ENCODE results near the gene MELTF. TPM values are rescaled to one million over a fixed set of nuclear protein-coding genes. Genes with fewer than 3 reads are reported as not detected.

The MELTF gene
- total and polyA plus RNA-seq, 2 experiments from 2014 or later, result 74.0 to 121 TPM

DNA sequence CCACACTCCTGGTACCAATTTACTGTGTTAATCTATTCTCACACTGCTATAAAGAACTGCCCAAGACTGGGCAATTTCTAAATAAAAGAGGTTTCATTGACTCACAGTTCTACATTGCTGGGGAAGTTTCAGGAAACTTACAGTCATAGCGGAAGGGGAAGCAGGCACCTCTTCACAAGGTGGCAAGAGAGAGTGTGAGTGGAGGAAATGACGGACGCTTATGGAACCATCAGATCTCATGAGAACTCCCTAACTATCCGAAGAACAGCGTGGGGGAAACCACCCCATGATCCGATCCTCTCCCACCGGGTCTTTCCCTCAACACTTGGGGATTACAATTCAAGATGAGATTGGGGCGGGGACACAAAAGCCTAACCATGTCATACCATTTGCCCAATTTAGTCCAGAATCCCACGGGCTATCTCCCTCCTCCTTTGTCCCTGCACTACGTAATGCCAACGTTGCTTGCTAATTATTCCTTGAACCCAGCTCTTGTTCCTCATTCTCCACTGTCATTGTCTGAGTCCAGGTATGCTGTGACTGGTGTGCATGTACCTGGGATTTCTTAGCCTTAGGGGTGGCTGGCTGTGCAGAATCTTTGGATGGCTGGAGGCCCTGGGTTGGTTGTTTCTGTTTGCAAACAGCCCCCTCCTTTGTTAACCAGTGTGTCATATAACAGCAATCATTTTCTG, 64.4 kb downstream of the MELTF start:
- no peak for TF ChIP-seq EZH2phosphoT487 (IDR thresholded peaks at IDR 0.05; ENCODE audit: low read depth, severe bottlenecking, unreplicated experiment)
- no peaks in the 10 kb centered on the region for H4K20me1 ChIP-seq (ENCODE audit: insufficient read depth, poor library complexity, severe bottlenecking)
- no peak overlapping the region for H3K27ac ChIP-seq
- no peaks in the 10 kb centered on the region for H3K36me3 ChIP-seq (replicated peaks; ENCODE audit: insufficient read depth, low read depth)
- H3K9me3 ChIP-seq (ENCODE audit: low read depth), result no peaks in the 10 kb centered on the region
- DNase-seq (ENCODE audit: low spot score), result no peak
- H3K27me3 ChIP-seq, result peaks cover 4% of the 10 kb centered on the region
- no peaks in the 10 kb centered on the region for H3K9me2 ChIP-seq (replicated peaks; ENCODE audit: insufficient read depth)
- H3K4me1 ChIP-seq (ENCODE audit: insufficient read depth), result peaks cover 28% of the 10 kb centered on the region
- 94% methylated on average over 11 of the region's 11 CpGs for WGBS (ENCODE audit: low lambda C conversion rate, missing lambda C conversion rate)
- no peak overlapping the region for H2AFZ ChIP-seq
- H3K4me2 ChIP-seq, result no peak overlapping the region
- no peak overlapping the region for H3K4me3 ChIP-seq
- peaks cover 25% of the 10 kb centered on the region for H3K79me2 ChIP-seq

DNA sequence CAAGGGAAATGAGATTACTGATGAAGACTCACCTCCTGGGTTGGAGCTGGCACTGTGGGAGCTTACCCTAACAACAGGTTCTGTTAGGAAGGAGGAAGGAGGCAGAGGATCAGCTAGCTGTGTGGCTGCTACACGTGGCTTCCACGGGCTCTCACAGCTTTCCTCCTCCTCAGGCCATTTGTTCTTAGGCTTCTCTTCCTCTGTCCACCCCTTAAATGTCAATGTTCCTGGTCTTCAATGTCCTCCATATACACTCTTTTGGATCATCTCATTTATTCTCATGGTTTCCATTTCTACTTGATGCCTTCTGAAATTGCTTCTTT, 66.0 kb downstream of the MELTF start:
- DNase-seq (ENCODE audit: low spot score), result no peak
- Histone ChIP-seq H3K36me3 (replicated peaks; ENCODE audit: insufficient read depth, low read depth) (no peaks in the 10 kb centered on the region), H3K4me2 (no peak overlapping the region), H2AFZ (no peak overlapping the region), H3K9me3 (ENCODE audit: low read depth) (no peaks in the 10 kb centered on the region), H3K4me3 (no peak overlapping the region), H3K79me2 (peaks cover 25% of the 10 kb centered on the region), H3K9me2 (replicated peaks; ENCODE audit: insufficient read depth) (no peaks in the 10 kb centered on the region), H3K27ac (peak overlapping the region; percentile 91), H4K20me1 (ENCODE audit: insufficient read depth, poor library complexity, severe bottlenecking) (no peaks in the 10 kb centered on the region), H3K4me1 (ENCODE audit: insufficient read depth) (peaks cover 28% of the 10 kb centered on the region), H3K27me3 (peaks cover 4% of the 10 kb centered on the region)
- WGBS (ENCODE audit: low lambda C conversion rate, missing lambda C conversion rate), result 62% methylated on average over 2 of the region's 2 CpGs
- TF ChIP-seq EZH2phosphoT487 (IDR thresholded peaks at IDR 0.05; ENCODE audit: low read depth, severe bottlenecking, unreplicated experiment) (no peak), EZH2 (IDR thresholded peaks at IDR 0.05; ENCODE audit: borderline replicate concordance) (no peak)
- TF ChIP-seq, protein P1, sequence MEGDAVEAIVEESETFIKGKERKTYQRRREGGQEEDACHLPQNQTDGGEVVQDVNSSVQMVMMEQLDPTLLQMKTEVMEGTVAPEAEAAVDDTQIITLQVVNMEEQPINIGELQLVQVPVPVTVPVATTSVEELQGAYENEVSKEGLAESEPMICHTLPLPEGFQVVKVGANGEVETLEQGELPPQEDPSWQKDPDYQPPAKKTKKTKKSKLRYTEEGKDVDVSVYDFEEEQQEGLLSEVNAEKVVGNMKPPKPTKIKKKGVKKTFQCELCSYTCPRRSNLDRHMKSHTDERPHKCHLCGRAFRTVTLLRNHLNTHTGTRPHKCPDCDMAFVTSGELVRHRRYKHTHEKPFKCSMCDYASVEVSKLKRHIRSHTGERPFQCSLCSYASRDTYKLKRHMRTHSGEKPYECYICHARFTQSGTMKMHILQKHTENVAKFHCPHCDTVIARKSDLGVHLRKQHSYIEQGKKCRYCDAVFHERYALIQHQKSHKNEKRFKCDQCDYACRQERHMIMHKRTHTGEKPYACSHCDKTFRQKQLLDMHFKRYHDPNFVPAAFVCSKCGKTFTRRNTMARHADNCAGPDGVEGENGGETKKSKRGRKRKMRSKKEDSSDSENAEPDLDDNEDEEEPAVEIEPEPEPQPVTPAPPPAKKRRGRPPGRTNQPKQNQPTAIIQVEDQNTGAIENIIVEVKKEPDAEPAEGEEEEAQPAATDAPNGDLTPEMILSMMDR (IDR thresholded peaks at IDR 0.05; ENCODE audit: poor library complexity), result no peak

DNA sequence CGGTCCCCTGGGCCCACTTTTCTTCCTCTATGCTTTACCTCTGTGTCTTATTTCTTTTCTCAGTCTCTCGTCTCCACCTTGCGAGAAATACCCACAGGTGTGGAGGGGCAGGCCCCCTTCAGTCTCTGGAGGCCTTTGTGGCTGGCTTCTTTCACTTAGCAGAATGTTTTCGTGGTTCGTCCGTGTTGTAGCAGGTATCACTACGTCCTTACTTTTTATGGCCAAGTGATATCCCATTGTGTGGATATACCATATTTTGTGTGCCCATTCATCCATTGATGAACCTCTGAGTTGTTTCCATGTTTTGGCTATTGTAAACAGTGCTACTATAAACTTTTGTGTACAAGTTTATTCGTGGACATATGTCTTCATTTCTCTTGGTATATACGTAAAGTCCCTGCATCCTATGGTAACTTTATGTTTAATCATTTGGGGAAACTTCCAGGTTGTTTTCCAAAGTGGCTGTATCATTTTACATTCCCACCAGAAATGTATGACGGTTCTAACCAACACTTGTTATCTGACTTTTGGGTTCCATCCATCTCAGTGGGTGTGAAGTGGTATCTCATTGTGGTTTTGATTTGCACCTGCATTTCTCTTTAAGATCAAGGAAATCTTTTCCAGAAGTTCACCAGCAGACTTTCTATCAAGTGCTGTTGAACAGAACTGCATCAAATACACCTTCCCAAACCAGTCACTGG, 66.5 kb downstream of the MELTF start:
- Histone ChIP-seq H3K4me1 (ENCODE audit: insufficient read depth) (peaks cover 25% of the 10 kb centered on the region), H2AFZ (no peak overlapping the region), H3K36me3 (replicated peaks; ENCODE audit: insufficient read depth, low read depth) (no peaks in the 10 kb centered on the region), H3K4me2 (peak overlapping the region; percentile 25), H3K27me3 (peaks cover 4% of the 10 kb centered on the region), H3K4me3 (no peak overlapping the region), H3K9me2 (replicated peaks; ENCODE audit: insufficient read depth) (no peaks in the 10 kb centered on the region), H4K20me1 (ENCODE audit: insufficient read depth, poor library complexity, severe bottlenecking) (no peaks in the 10 kb centered on the region), H3K27ac (peak overlapping the region; percentile 91), H3K79me2 (peaks cover 21% of the 10 kb centered on the region), H3K9me3 (ENCODE audit: low read depth) (no peaks in the 10 kb centered on the region)
- no peak for DNase-seq (ENCODE audit: low spot score)
- TF ChIP-seq EZH2 (IDR thresholded peaks at IDR 0.05; ENCODE audit: borderline replicate concordance) (no peak), EZH2phosphoT487 (IDR thresholded peaks at IDR 0.05; ENCODE audit: low read depth, severe bottlenecking, unreplicated experiment) (no peak)
- TF ChIP-seq, protein P1 (IDR thresholded peaks at IDR 0.05; ENCODE audit: poor library complexity), result no peak
- WGBS (ENCODE audit: low lambda C conversion rate, missing lambda C conversion rate), result 78% methylated on average over 10 of the region's 10 CpGs

Data from hepatocyte (in vitro differentiated cells).